ENCODE measurements around the gene CETP. TPM values are rescaled to one million over a fixed set of nuclear protein-coding genes. Genes with fewer than 3 reads are reported as not detected.

The CETP gene
- polyA plus RNA-seq, 1 donor (not counting 4 experiments of a cell fraction or from before 2014, with no cell fraction given), result not detected

DNA sequence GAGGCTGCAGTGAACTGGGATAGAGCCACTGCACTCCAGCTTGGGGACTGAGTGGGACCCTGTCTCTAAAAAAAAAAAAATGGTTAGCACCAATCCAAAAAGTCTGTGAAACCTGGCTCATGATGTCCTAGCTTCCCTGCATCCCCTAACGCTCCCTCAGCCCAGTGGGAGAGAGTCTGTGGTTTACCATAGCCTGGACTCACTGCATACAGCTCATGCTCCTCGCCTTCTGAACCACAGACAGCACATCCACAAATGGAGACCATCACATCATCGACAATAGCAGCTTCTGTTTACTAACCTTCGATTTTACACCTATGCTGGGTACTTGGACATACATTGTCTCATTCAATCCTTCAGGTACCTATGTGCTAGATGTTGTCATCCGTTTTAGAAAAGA lies 71.2 kb downstream of the CETP start:
- no peaks in the 10 kb centered on the region for H3K79me2 ChIP-seq (ENCODE audit: control insufficient read depth, insufficient read depth, low read length)
- TF ChIP-seq CTCF (optimal IDR thresholded peaks at IDR 0.05 in 1 of 3, IDR thresholded peaks at IDR 0.05 in 1 of 3, conservative IDR thresholded peaks at IDR 0.05 in 1 of 3; ENCODE audit: extremely low read depth in 1 of 3, insufficient read depth in 2 of 3, low read length in 3 of 3) (no peak), EZH2 (IDR thresholded peaks at IDR 0.05; ENCODE audit: low read length) (no peak)
- H3K4me3 ChIP-seq (ENCODE audit: control insufficient read depth in 2 of 3, extremely low read depth in 1 of 3, insufficient read depth in 2 of 3, low read depth in 1 of 3, low read length in 3 of 3), result no peak overlapping the region
- H3K4me2 ChIP-seq (ENCODE audit: control insufficient read depth, extremely low read depth, insufficient read depth, low read depth, low read length), result no peak overlapping the region
- dilution Hi-C loops (cut with MboI; ENCODE audit: extremely low pct_ligation_motif_present, low sequenced_read_pairs), result no loop called here
- no peak overlapping the region for H3K27ac ChIP-seq (ENCODE audit: control insufficient read depth, insufficient read depth, low read length)
- H3K36me3 ChIP-seq (ENCODE audit: control insufficient read depth in 2 of 2, extremely low read depth in 1 of 2, insufficient read depth in 2 of 2, low read length in 2 of 2), result peaks cover 0 to 1% of the 10 kb centered on the region in 2 experiments
- H3K9ac ChIP-seq (ENCODE audit: control insufficient read depth, extremely low read depth, insufficient read depth, low read length), result no peak overlapping the region
- H3K9me1 ChIP-seq (ENCODE audit: control insufficient read depth, extremely low read depth, insufficient read depth, low read length), result no peaks in the 10 kb centered on the region
- no peak overlapping the region for H2AFZ ChIP-seq (ENCODE audit: control insufficient read depth, low read length)
- H3K9me3 ChIP-seq (ENCODE audit: control insufficient read depth, low read depth, low read length), result no peaks in the 10 kb centered on the region
- H3K4me1 ChIP-seq (ENCODE audit: control insufficient read depth, extremely low read depth, insufficient read depth, low read length), result peaks cover 19% of the 10 kb centered on the region
- DNase-seq (ENCODE audit: low read depth, low spot score), result no peak
- no peaks in the 10 kb centered on the region for H3K27me3 ChIP-seq (ENCODE audit: control insufficient read depth, extremely low read depth, insufficient read depth, low read length)
- H4K20me1 ChIP-seq (ENCODE audit: control insufficient read depth, extremely low read depth, insufficient read depth, low read length), result no peaks in the 10 kb centered on the region
- no peak for FAIRE-seq

Other genes with a start within 250 kb of the CETP start
- gene NUP93, start 231.8 kb upstream of the CETP start, polyA plus RNA-seq, result 59.2 to 79.7 TPM (median 74.1 TPM) in 3 replicates
- gene SLC12A3, start 96.7 kb upstream of the CETP start, polyA plus RNA-seq, result 0.01 TPM in 1 of 3 replicates, not detected in the others
- gene HERPUD1, start 29.8 kb upstream of the CETP start, polyA plus RNA-seq, result 138 to 183 TPM (median 151 TPM) in 3 replicates
- gene NLRC5, start 27.6 kb downstream of the CETP start, polyA plus RNA-seq, result 7.7 to 10.7 TPM (median 7.8 TPM) in 3 replicates
- gene CPNE2, start 130.6 kb downstream of the CETP start, polyA plus RNA-seq, result 26.5 to 33.3 TPM (median 29.2 TPM) in 3 replicates
- gene PSME3IP1, start 224.1 kb downstream of the CETP start, polyA plus RNA-seq, result 66.5 to 75.7 TPM (median 69.2 TPM) in 3 replicates
- gene RSPRY1, start 224.4 kb downstream of the CETP start, polyA plus RNA-seq, result 33.7 to 42.2 TPM (median 38.9 TPM) in 3 replicates